Measurements from ENCODE around the gene PDSS2.

DNA sequence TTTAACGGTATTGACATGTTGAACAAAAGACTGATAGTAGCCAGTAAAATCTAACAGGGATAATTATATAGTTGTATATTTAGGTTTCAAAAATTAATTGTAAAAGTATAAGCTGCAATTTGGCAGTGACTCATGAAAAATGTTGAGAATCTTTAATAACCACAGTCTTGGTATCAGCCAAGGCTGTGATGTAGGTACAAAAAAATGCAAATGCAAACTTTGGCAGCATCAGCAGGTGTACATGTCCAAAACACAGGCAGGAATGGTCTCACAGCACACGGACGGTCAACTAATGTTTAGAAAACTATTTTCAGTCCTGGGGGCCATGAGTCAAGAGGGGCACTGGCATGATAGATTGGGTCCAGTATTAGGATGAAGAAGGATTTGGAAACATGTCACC, 285.6 kb downstream of the PDSS2 start:
- TF ChIP-seq POLR2AphosphoS5 (IDR thresholded peaks at IDR 0.05) = no peak
- TF ChIP-seq, protein P1, sequence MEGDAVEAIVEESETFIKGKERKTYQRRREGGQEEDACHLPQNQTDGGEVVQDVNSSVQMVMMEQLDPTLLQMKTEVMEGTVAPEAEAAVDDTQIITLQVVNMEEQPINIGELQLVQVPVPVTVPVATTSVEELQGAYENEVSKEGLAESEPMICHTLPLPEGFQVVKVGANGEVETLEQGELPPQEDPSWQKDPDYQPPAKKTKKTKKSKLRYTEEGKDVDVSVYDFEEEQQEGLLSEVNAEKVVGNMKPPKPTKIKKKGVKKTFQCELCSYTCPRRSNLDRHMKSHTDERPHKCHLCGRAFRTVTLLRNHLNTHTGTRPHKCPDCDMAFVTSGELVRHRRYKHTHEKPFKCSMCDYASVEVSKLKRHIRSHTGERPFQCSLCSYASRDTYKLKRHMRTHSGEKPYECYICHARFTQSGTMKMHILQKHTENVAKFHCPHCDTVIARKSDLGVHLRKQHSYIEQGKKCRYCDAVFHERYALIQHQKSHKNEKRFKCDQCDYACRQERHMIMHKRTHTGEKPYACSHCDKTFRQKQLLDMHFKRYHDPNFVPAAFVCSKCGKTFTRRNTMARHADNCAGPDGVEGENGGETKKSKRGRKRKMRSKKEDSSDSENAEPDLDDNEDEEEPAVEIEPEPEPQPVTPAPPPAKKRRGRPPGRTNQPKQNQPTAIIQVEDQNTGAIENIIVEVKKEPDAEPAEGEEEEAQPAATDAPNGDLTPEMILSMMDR (IDR thresholded peaks at IDR 0.05; ENCODE audit: poor library complexity, severe bottlenecking) = no peak
- TF ChIP-seq TAF1 (IDR thresholded peaks at IDR 0.05; ENCODE audit: low read depth) = no peak
- TF ChIP-seq, protein P2, sequence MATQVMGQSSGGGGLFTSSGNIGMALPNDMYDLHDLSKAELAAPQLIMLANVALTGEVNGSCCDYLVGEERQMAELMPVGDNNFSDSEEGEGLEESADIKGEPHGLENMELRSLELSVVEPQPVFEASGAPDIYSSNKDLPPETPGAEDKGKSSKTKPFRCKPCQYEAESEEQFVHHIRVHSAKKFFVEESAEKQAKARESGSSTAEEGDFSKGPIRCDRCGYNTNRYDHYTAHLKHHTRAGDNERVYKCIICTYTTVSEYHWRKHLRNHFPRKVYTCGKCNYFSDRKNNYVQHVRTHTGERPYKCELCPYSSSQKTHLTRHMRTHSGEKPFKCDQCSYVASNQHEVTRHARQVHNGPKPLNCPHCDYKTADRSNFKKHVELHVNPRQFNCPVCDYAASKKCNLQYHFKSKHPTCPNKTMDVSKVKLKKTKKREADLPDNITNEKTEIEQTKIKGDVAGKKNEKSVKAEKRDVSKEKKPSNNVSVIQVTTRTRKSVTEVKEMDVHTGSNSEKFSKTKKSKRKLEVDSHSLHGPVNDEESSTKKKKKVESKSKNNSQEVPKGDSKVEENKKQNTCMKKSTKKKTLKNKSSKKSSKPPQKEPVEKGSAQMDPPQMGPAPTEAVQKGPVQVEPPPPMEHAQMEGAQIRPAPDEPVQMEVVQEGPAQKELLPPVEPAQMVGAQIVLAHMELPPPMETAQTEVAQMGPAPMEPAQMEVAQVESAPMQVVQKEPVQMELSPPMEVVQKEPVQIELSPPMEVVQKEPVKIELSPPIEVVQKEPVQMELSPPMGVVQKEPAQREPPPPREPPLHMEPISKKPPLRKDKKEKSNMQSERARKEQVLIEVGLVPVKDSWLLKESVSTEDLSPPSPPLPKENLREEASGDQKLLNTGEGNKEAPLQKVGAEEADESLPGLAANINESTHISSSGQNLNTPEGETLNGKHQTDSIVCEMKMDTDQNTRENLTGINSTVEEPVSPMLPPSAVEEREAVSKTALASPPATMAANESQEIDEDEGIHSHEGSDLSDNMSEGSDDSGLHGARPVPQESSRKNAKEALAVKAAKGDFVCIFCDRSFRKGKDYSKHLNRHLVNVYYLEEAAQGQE (IDR thresholded peaks at IDR 0.05; ENCODE audit: borderline replicate concordance) = no peak
- TF ChIP-seq EP300 (conservative IDR thresholded peaks at IDR 0.05; ENCODE audit: poor library complexity, severe bottlenecking) = no peak
- no peak for TF ChIP-seq EZH2 (IDR thresholded peaks at IDR 0.05; ENCODE audit: borderline replicate concordance, insufficient read depth, low read length, poor library complexity, severe bottlenecking)
- TF ChIP-seq RAD21 (conservative IDR thresholded peaks at IDR 0.05) = no peak
- TF ChIP-seq MXI1 (conservative IDR thresholded peaks at IDR 0.05; ENCODE audit: poor library complexity, severe bottlenecking) = no peak
- TF ChIP-seq SMC3 (conservative IDR thresholded peaks at IDR 0.05; ENCODE audit: poor library complexity) = no peak
